GM21528 (cell line): ENCODE data around the gene ITSN2.
A peak's percentile ranks its signal among the peaks of the same experiment; 100 is the strongest.
"Not testable (repeated sequence)": the region's sequence is repeated elsewhere in the genome, so short reads cannot be mapped to it uniquely, and the experiment has no call there.

ENCODE experiments used
- ATAC-seq: cut with Tn5 transposase; IDR thresholded peaks from one replicate; pipeline ENCODE4 v1.9.1; 2021; ENCODE audit warnings: mild to moderate bottlenecking, moderate library complexity; ENCODE audit not compliant: unreplicated experiment, low FRiP score

ITSN2 gene

GRCh38 chr2:24365051-24365450, 4.7 kb upstream of the ITSN2 start:
- no peak for ATAC-seq

- no peak for ATAC-seq
Observed at GRCh38 chr2:24363301-24363700, 3.0 kb upstream of the ITSN2 start.

- ATAC-seq: no peak
Observed at GRCh38 chr2:24362253-24362652, 1.9 kb upstream of the ITSN2 start.

GRCh38 chr2:24360963-24361330, 611 bp upstream of the ITSN2 start:
- ATAC-seq: no peak

- ATAC-seq: peak; percentile 9
Observed at GRCh38 chr2:24359129-24360049, 947 bp downstream of the ITSN2 start.

GRCh38 chr2:24357767-24358166, 2.6 kb downstream of the ITSN2 start:
- ATAC-seq: not testable (repeated sequence)

GRCh38 chr2:24357115-24357514, 3.2 kb downstream of the ITSN2 start:
- ATAC-seq: not testable (repeated sequence)

GRCh38 chr2:24354957-24355356, 5.4 kb downstream of the ITSN2 start:
- ATAC-seq: no peak

GRCh38 chr2:24354395-24354794, 5.9 kb downstream of the ITSN2 start:
- ATAC-seq: no peak

GRCh38 chr2:24353973-24354372, 6.4 kb downstream of the ITSN2 start:
- ATAC-seq: no peak

- no peak for ATAC-seq
Observed at GRCh38 chr2:24353364-24353763, 7.0 kb downstream of the ITSN2 start.

- no peak for ATAC-seq
Observed at GRCh38 chr2:24352664-24353063, 7.7 kb downstream of the ITSN2 start.

- no peak for ATAC-seq
Observed at GRCh38 chr2:24351981-24352380, 8.4 kb downstream of the ITSN2 start.

GRCh38 chr2:24351627-24351938, 8.8 kb downstream of the ITSN2 start:
- ATAC-seq: no peak

- no peak for ATAC-seq
Observed at GRCh38 chr2:24350826-24351626, 9.3 kb downstream of the ITSN2 start.

GRCh38 chr2:24349097-24349496, 11.2 kb downstream of the ITSN2 start:
- ATAC-seq: no peak

GRCh38 chr2:24345937-24346336, 14.4 kb downstream of the ITSN2 start:
- ATAC-seq: no peak

GRCh38 chr2:24343225-24343882, 17.0 kb downstream of the ITSN2 start:
- peak; percentile 69 for ATAC-seq

- peak; percentile 48 for ATAC-seq
Observed at GRCh38 chr2:24342110-24342910, 18.0 kb downstream of the ITSN2 start.

- no peak for ATAC-seq
Observed at GRCh38 chr2:24339856-24340262, 20.5 kb downstream of the ITSN2 start.
